Measurements from ENCODE around the gene TTC14.

TTC14 gene

GRCh38 chr3:180630371-180630770 lies 28.4 kb downstream of the TTC14 start:
- Histone ChIP-seq H3K27ac (ENCODE audit: extremely low read depth, low read depth, low read length) (no peak overlapping the region), H3K36me3 (ENCODE audit: control insufficient read depth in 2 of 2, insufficient read depth in 1 of 2, low read length in 2 of 2) (peaks cover 0 to 15% of the 10 kb centered on the region in 2 experiments; a peak in 1 of 3 replicates), H3K9me3 (ENCODE audit: control insufficient read depth, insufficient read depth, low read depth, low read length) (no peaks in the 10 kb centered on the region), H3K4me3 (ENCODE audit: low read depth, low read length) (no peak overlapping the region), H3K4me1 (ENCODE audit: control insufficient read depth, insufficient read depth, low read length) (no peaks in the 10 kb centered on the region)
- TF ChIP-seq ZNF148 (tag by site-specific recombination; IDR thresholded peaks at IDR 0.05; ENCODE audit: borderline replicate concordance) (no peak), ZNF433 (tag by site-specific recombination; IDR thresholded peaks at IDR 0.05; ENCODE audit: low read depth) (no peak), BCL11A (tag by site-specific recombination; IDR thresholded peaks at IDR 0.05; ENCODE audit: low read depth) (no peak), KLF7 (tag by site-specific recombination; IDR thresholded peaks at IDR 0.05; ENCODE audit: borderline replicate concordance) (no peak), ZNF560 (tag by site-specific recombination; IDR thresholded peaks at IDR 0.05; ENCODE audit: borderline replicate concordance) (no peak)
- TF ChIP-seq, protein P1, sequence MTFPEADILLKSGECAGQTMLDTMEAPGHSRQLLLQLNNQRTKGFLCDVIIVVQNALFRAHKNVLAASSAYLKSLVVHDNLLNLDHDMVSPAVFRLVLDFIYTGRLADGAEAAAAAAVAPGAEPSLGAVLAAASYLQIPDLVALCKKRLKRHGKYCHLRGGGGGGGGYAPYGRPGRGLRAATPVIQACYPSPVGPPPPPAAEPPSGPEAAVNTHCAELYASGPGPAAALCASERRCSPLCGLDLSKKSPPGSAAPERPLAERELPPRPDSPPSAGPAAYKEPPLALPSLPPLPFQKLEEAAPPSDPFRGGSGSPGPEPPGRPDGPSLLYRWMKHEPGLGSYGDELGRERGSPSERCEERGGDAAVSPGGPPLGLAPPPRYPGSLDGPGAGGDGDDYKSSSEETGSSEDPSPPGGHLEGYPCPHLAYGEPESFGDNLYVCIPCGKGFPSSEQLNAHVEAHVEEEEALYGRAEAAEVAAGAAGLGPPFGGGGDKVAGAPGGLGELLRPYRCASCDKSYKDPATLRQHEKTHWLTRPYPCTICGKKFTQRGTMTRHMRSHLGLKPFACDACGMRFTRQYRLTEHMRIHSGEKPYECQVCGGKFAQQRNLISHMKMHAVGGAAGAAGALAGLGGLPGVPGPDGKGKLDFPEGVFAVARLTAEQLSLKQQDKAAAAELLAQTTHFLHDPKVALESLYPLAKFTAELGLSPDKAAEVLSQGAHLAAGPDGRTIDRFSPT (tag by site-specific recombination; IDR thresholded peaks at IDR 0.05), result no peak
- TF ChIP-seq, protein P2, sequence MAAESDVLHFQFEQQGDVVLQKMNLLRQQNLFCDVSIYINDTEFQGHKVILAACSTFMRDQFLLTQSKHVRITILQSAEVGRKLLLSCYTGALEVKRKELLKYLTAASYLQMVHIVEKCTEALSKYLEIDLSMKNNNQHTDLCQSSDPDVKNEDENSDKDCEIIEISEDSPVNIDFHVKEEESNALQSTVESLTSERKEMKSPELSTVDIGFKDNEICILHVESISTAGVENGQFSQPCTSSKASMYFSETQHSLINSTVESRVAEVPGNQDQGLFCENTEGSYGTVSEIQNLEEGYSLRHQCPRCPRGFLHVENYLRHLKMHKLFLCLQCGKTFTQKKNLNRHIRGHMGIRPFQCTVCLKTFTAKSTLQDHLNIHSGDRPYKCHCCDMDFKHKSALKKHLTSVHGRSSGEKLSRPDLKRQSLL (tag by site-specific recombination; IDR thresholded peaks at IDR 0.05), result no peak
- TF ChIP-seq, protein P3, sequence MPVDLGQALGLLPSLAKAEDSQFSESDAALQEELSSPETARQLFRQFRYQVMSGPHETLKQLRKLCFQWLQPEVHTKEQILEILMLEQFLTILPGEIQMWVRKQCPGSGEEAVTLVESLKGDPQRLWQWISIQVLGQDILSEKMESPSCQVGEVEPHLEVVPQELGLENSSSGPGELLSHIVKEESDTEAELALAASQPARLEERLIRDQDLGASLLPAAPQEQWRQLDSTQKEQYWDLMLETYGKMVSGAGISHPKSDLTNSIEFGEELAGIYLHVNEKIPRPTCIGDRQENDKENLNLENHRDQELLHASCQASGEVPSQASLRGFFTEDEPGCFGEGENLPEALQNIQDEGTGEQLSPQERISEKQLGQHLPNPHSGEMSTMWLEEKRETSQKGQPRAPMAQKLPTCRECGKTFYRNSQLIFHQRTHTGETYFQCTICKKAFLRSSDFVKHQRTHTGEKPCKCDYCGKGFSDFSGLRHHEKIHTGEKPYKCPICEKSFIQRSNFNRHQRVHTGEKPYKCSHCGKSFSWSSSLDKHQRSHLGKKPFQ (tag by site-specific recombination; IDR thresholded peaks at IDR 0.05), result 0 out of 2 replicates have a peak, but pooled peaks have one; percentile 27
- POLR2A ChIA-PET, result no interaction called here
- CTCF ChIA-PET, result no interaction called here

DNA sequence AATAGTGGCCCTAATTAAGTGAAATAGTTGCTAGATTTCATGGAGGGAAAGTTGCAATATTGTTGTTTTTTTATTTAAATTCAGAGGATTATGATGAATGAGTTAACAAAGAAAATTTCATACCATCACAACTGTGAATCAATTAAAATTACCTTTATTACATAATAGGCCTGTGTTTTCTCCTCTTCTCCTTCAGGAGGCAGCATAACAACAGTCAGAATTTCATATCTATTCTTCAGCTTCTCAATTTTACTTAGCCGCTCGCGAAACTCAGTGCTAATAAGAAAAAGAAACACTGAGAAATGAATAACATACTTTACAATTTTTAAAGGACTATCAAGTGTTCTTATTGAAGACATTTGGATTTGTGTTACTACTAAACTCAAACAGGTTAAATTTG lies 29.4 kb downstream of the TTC14 start:
- H3K36me3 ChIP-seq (ENCODE audit: control insufficient read depth in 2 of 2, insufficient read depth in 1 of 2, low read length in 2 of 2), result peaks cover 0 to 6% of the 10 kb centered on the region in 2 experiments; a peak in 1 of 3 replicates
- H3K9me3 ChIP-seq (ENCODE audit: control insufficient read depth, insufficient read depth, low read depth, low read length), result no peaks in the 10 kb centered on the region
- no peak overlapping the region for H3K4me3 ChIP-seq (ENCODE audit: low read depth, low read length)
- no peak overlapping the region for H3K27ac ChIP-seq (ENCODE audit: extremely low read depth, low read depth, low read length)
- H3K4me1 ChIP-seq (ENCODE audit: control insufficient read depth, insufficient read depth, low read length), result no peaks in the 10 kb centered on the region
- ChIA-PET CTCF (interaction anchor here (0.7 kb wide), 1 partner anchor 62 kb away, joined by 5 read pairs; no protein-coding TSS in a partner anchor), POLR2A (no interaction called here)
- TF ChIP-seq GLI2 (tag by site-specific recombination; IDR thresholded peaks at IDR 0.05; ENCODE audit: borderline replicate concordance, low read depth) (no peak), ZFP41 (tag by site-specific recombination; IDR thresholded peaks at IDR 0.05; ENCODE audit: borderline replicate concordance) (no peak), ZBTB11 (tag by site-specific recombination; conservative IDR thresholded peaks at IDR 0.05; ENCODE audit: low read depth) (no peak), ZFP3 (tag by site-specific recombination; IDR thresholded peaks at IDR 0.05; ENCODE audit: low read depth) (no peak), ZNF560 (tag by site-specific recombination; IDR thresholded peaks at IDR 0.05; ENCODE audit: borderline replicate concordance) (no peak), ZNF133 (tag by site-specific recombination; IDR thresholded peaks at IDR 0.05) (no peak), REPIN1 (tag by site-specific recombination; IDR thresholded peaks at IDR 0.05; ENCODE audit: low read depth) (no peak), EGR2 (tag by site-specific recombination; IDR thresholded peaks at IDR 0.05; ENCODE audit: low read depth) (no peak), ZBTB48 (tag by site-specific recombination; IDR thresholded peaks at IDR 0.05) (no peak)
- TF ChIP-seq, protein P4, sequence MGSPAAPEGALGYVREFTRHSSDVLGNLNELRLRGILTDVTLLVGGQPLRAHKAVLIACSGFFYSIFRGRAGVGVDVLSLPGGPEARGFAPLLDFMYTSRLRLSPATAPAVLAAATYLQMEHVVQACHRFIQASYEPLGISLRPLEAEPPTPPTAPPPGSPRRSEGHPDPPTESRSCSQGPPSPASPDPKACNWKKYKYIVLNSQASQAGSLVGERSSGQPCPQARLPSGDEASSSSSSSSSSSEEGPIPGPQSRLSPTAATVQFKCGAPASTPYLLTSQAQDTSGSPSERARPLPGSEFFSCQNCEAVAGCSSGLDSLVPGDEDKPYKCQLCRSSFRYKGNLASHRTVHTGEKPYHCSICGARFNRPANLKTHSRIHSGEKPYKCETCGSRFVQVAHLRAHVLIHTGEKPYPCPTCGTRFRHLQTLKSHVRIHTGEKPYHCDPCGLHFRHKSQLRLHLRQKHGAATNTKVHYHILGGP (tag by site-specific recombination; IDR thresholded peaks at IDR 0.05), result no peak
- TF ChIP-seq, protein P5, sequence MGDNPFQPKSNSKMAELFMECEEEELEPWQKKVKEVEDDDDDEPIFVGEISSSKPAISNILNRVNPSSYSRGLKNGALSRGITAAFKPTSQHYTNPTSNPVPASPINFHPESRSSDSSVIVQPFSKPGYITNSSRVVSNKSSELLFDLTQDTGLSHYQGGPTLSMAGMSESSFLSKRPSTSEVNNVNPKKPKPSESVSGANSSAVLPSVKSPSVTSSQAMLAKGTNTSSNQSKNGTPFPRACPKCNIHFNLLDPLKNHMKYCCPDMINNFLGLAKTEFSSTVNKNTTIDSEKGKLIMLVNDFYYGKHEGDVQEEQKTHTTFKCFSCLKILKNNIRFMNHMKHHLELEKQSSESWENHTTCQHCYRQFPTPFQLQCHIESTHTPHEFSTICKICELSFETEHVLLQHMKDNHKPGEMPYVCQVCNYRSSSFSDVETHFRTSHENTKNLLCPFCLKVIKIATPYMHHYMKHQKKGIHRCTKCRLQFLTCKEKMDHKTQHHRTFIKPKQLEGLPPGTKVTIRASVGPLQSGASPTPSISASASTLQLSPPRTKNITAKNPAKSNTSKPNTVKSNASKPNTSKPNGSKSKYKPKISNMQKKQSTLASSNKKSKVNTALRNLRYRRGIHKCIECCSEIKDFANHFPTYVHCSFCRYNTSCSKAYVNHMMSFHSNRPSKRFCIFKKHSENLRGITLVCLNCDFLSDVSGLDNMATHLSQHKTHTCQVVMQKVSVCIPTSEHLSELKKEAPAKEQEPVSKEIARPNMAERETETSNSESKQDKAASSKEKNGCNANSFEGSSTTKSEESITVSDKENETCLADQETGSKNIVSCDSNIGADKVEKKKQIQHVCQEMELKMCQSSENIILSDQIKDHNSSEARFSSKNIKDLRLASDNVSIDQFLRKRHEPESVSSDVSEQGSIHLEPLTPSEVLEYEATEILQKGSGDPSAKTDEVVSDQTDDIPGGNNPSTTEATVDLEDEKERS (tag by site-specific recombination; IDR thresholded peaks at IDR 0.05), result no peak
